Measurements from ENCODE around the gene DES. TPM values are rescaled to one million over a fixed set of nuclear protein-coding genes. Genes with fewer than 3 reads are reported as not detected.

DES gene
- total RNA-seq, 1 experiment from 2014 or later, result 1.6 TPM

DNA sequence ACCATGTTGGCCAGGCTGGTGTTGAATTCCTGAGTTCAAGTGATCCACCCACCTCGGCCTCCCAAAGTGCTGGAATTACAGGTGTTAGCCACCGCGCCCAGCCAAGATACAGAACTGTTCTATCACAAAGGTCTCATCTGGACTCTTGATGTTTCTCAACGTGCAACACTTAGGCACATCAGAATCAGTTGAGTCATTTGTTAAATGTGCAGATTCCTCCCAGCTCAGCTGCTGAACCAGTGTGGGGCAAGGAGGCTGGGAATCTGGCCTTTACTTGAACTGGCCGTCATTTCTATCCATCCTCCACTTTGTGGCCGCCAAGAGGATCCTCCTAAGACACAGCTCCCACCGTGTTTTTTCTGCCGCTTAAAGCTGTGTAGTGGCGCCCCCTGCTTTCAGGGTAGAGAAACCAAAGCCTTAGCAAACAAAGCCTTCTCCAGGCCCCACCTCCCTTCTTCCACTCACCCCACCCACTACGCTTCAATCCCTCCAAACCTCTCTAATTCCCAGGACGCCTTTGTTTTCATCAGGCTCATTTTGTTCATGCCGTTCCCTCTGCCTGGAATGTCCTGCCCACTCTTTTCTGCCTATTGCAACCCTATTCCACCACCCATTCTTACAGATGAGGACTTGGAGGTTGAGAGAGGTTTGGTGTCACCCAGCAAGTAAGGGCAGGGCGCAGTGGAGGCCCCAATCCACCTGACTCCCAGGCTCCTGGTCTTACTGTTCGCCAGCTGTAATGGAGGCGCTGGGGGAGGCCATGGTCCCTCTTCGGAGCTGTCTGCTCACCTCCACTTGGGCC is 15.7 kb downstream of the DES start (continued):
- TF ChIP-seq, protein P1, sequence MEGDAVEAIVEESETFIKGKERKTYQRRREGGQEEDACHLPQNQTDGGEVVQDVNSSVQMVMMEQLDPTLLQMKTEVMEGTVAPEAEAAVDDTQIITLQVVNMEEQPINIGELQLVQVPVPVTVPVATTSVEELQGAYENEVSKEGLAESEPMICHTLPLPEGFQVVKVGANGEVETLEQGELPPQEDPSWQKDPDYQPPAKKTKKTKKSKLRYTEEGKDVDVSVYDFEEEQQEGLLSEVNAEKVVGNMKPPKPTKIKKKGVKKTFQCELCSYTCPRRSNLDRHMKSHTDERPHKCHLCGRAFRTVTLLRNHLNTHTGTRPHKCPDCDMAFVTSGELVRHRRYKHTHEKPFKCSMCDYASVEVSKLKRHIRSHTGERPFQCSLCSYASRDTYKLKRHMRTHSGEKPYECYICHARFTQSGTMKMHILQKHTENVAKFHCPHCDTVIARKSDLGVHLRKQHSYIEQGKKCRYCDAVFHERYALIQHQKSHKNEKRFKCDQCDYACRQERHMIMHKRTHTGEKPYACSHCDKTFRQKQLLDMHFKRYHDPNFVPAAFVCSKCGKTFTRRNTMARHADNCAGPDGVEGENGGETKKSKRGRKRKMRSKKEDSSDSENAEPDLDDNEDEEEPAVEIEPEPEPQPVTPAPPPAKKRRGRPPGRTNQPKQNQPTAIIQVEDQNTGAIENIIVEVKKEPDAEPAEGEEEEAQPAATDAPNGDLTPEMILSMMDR (IDR thresholded peaks at IDR 0.05), result peak; percentile 66
- TF ChIP-seq SOX15 (CRISPR knock-in tag; IDR thresholded peaks at IDR 0.05) (no peak), SP1 (CRISPR knock-in tag; conservative IDR thresholded peaks at IDR 0.05) (peak; percentile 66)

DNA sequence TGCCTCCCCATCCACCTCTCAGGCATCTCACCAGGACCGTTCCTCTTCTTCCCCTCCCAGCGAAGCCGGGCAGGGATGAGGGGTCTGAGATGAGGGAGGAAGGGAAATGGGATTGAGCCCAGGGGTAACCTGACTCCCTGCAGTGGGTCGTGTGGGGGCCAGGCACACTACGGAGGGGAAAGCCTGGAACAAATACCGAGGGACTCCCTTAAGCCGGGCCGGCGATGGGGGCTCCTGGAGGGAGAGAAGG is 16.2 kb downstream of the DES start:
- Mint-ChIP-seq H3K9me3 (no peaks in the 10 kb centered on the region), H3K36me3 (no peaks in the 10 kb centered on the region), H3K27ac (0 out of 2 replicates have a peak overlapping the region, but pooled peaks have one; percentile 33), H3K4me3 (peak overlapping the region; percentile 71), H3K27me3 (ENCODE audit: low read depth) (peaks cover 15% of the 10 kb centered on the region), H3K4me1 (peaks cover 8% of the 10 kb centered on the region)
- ATAC-seq, result peak; percentile 26
- POLR2A ChIA-PET, result interaction anchor here (0.7 to 1.4 kb wide), 3 partner anchors 14 to 46 kb away, joined by 4 to 5 read pairs (median 4); partner anchors contain the start of gene DNPEP
- TF ChIP-seq NFYB (CRISPR knock-in tag; conservative IDR thresholded peaks at IDR 0.05; ENCODE audit: low read depth) (no peak), ZNF263 (CRISPR knock-in tag; IDR thresholded peaks at IDR 0.05; ENCODE audit: low read depth) (no peak), GRHL2 (CRISPR knock-in tag; IDR thresholded peaks at IDR 0.05; ENCODE audit: insufficient replicate concordance, severe bottlenecking) (no peak), KAT7 (CRISPR knock-in tag; IDR thresholded peaks at IDR 0.05; ENCODE audit: borderline replicate concordance) (no peak)
- TF ChIP-seq, protein P2, sequence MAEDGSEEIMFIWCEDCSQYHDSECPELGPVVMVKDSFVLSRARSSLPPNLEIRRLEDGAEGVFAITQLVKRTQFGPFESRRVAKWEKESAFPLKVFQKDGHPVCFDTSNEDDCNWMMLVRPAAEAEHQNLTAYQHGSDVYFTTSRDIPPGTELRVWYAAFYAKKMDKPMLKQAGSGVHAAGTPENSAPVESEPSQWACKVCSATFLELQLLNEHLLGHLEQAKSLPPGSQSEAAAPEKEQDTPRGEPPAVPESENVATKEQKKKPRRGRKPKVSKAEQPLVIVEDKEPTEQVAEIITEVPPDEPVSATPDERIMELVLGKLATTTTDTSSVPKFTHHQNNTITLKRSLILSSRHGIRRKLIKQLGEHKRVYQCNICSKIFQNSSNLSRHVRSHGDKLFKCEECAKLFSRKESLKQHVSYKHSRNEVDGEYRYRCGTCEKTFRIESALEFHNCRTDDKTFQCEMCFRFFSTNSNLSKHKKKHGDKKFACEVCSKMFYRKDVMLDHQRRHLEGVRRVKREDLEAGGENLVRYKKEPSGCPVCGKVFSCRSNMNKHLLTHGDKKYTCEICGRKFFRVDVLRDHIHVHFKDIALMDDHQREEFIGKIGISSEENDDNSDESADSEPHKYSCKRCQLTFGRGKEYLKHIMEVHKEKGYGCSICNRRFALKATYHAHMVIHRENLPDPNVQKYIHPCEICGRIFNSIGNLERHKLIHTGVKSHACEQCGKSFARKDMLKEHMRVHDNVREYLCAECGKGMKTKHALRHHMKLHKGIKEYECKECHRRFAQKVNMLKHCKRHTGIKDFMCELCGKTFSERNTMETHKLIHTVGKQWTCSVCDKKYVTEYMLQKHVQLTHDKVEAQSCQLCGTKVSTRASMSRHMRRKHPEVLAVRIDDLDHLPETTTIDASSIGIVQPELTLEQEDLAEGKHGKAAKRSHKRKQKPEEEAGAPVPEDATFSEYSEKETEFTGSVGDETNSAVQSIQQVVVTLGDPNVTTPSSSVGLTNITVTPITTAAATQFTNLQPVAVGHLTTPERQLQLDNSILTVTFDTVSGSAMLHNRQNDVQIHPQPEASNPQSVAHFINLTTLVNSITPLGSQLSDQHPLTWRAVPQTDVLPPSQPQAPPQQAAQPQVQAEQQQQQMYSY (CRISPR knock-in tag; IDR thresholded peaks at IDR 0.05), result peak; percentile 65; the same call in 1 of the 2 replicates
- no peak for DNase-seq (ENCODE audit: low spot score)
- CTCF ChIA-PET, result interaction anchor here (0.6 to 6.7 kb wide), 36 partner anchors 8 to 223 kb away, joined by 3 to 119 read pairs (median 9); partner anchors contain the start of genes CHPF, DES, DNAJB2 and DNPEP

DNA sequence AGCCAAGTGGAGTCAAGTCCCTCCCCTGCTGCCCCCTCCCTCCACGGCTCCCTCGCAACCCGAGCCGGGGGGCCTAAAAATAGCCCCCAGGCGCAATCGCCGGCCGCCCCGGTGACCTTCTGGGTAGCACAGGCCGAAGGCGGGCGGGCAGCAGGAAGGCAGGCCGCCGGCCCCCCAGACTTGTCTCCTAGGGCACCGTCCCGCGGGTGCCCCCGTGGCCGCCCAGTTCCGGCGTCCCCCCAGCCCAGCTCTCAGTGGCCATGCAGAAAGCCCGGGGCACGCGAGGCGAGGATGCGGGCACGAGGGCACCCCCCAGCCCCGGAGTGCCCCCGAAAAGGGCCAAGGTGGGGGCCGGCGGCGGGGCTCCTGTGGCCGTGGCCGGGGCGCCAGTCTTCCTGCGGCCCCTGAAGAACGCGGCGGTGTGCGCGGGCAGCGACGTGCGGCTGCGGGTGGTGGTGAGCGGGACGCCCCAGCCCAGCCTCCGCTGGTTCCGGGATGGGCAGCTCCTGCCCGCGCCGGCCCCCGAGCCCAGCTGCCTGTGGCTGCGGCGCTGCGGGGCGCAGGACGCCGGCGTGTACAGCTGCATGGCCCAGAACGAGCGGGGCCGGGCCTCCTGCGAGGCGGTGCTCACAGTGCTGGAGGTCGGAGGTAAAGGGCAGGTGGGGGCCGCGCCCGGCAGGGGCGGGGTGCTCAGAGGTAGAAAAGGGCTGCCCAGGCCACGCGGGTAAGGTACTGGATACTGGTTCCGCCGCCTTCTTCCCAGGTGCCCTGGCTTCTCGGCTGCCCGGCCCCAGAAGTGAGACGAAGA is 16.7 kb downstream of the DES start, which contains the start of gene SPEG:
TSS of gene SPEG (plus strand) at position 126 of the 808 bp plus-strand sequence. CDS start at position 261, 135 bp downstream.
- POLR2A ChIA-PET, result interaction anchor here (0.7 to 1.4 kb wide), 2 partner anchors 26 to 47 kb away, joined by 4 to 5 read pairs; partner anchors contain the start of gene DNPEP
- CTCF ChIA-PET, result interaction anchor here (0.6 to 6.7 kb wide), 29 partner anchors 7 to 163 kb away, joined by 3 to 119 read pairs (median 12); partner anchors contain the start of genes CHPF, DES, DNPEP and GMPPA
- H3K27me3 Mint-ChIP-seq (ENCODE audit: low read depth), result peaks cover 19% of the 10 kb centered on the region
- peaks cover 8% of the 10 kb centered on the region for H3K4me1 Mint-ChIP-seq
- 0 out of 2 replicates have a peak within 1 kb of the TSS, but pooled peaks have one; percentile 33 for H3K27ac Mint-ChIP-seq
- no peaks in the 10 kb centered on the region for H3K9me3 Mint-ChIP-seq
- peak; percentile 44 for DNase-seq (ENCODE audit: low spot score)
- ATAC-seq, result peak; percentile 12
- H3K4me3 Mint-ChIP-seq, result peak within 1 kb of the TSS; percentile 71
- H3K36me3 Mint-ChIP-seq, result no peaks in the 10 kb centered on the region
- TF ChIP-seq ZNF219 (CRISPR knock-in tag; IDR thresholded peaks at IDR 0.05; ENCODE audit: borderline replicate concordance) (no peak), FOXP1 (CRISPR knock-in tag; IDR thresholded peaks at IDR 0.05; ENCODE audit: borderline replicate concordance) (no peak)
- TF ChIP-seq, protein P3, sequence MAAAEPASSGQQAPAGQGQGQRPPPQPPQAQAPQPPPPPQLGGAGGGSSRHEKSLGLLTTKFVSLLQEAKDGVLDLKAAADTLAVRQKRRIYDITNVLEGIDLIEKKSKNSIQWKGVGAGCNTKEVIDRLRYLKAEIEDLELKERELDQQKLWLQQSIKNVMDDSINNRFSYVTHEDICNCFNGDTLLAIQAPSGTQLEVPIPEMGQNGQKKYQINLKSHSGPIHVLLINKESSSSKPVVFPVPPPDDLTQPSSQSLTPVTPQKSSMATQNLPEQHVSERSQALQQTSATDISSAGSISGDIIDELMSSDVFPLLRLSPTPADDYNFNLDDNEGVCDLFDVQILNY (CRISPR knock-in tag; IDR thresholded peaks at IDR 0.05), result peak; percentile 9; the same call in 1 of the 2 replicates
- TF ChIP-seq, protein P2 (CRISPR knock-in tag; IDR thresholded peaks at IDR 0.05), result peak; percentile 63
- TF ChIP-seq, protein P4, sequence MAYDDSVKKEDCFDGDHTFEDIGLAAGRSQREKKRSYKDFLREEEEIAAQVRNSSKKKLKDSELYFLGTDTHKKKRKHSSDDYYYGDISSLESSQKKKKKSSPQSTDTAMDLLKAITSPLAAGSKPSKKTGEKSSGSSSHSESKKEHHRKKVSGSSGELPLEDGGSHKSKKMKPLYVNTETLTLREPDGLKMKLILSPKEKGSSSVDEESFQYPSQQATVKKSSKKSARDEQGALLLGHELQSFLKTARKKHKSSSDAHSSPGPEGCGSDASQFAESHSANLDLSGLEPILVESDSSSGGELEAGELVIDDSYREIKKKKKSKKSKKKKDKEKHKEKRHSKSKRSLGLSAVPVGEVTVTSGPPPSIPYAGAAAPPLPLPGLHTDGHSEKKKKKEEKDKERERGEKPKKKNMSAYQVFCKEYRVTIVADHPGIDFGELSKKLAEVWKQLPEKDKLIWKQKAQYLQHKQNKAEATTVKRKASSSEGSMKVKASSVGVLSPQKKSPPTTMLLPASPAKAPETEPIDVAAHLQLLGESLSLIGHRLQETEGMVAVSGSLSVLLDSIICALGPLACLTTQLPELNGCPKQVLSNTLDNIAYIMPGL (CRISPR knock-in tag; IDR thresholded peaks at IDR 0.05), result 0 out of 2 replicates have a peak, but pooled peaks have one; percentile 50

Measured in WTC11 (cell line).